Adrenal gland (tissue), 5 donors: ENCODE results near the gene WDR77.

ENCODE experiments used
- POLR2A ChIP-seq, 2 donors: fragments of 450-650 bp; IDR thresholded peaks; one replicate each; pipeline ENCODE4 v1.6.1; 2017; ENCODE audit warnings: antibody characterized with exemption in 2 of 2, mild to moderate bottlenecking in 2 of 2, moderate library complexity in 1 of 2
- TF ChIP-seq, protein P1 (sequence below), 6 experiments: fragments of 450-650 bp in 4 of 6; fragments of 200-600 bp in 2 of 6; sonication (generic) in 1 of 6; IDR thresholded peaks; 1 replicate in 5 of 6; 2 replicates in 1 of 6; pipeline versions ENCODE4 v1.5.1 to v1.8.0; 2016 to 2021; ENCODE audit warnings: antibody characterized with exemption in 6 of 6, mild to moderate bottlenecking in 2 of 6, moderate library complexity in 1 of 6
- donor health status: DM: no; HTN: no; CAD: no.

DNA sequence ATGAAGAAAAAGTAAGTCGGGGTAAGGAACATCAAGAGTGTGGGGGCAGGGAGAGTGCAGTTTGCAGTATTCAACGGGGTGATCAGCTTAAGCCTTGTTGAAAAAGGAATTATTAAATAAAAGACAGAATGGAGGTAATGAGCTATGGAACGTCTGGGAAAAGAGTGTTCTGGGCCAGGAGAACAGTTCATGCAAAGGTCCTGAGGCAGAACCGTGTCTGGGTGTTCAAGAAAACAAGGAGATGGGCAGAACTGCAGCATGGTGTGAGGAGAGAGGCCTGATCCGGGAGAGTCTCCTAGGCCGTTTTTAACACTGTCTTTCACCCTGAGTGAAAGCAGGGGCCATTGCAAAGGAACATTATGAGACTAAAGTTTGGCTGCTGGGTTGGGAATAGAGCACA, 41.8 kb downstream of the WDR77 start:
- TF ChIP-seq, protein P1, sequence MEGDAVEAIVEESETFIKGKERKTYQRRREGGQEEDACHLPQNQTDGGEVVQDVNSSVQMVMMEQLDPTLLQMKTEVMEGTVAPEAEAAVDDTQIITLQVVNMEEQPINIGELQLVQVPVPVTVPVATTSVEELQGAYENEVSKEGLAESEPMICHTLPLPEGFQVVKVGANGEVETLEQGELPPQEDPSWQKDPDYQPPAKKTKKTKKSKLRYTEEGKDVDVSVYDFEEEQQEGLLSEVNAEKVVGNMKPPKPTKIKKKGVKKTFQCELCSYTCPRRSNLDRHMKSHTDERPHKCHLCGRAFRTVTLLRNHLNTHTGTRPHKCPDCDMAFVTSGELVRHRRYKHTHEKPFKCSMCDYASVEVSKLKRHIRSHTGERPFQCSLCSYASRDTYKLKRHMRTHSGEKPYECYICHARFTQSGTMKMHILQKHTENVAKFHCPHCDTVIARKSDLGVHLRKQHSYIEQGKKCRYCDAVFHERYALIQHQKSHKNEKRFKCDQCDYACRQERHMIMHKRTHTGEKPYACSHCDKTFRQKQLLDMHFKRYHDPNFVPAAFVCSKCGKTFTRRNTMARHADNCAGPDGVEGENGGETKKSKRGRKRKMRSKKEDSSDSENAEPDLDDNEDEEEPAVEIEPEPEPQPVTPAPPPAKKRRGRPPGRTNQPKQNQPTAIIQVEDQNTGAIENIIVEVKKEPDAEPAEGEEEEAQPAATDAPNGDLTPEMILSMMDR (IDR thresholded peaks at IDR 0.05) = no peak
- TF ChIP-seq POLR2A (IDR thresholded peaks at IDR 0.05) = no peak
